ENCODE results near the gene ANKS1B. TPM values are rescaled to one million over a fixed set of nuclear protein-coding genes. Genes with fewer than 3 reads are reported as not detected.

The ANKS1B gene
- polyA plus RNA-seq, 1 experiment, result 0.27 TPM

DNA sequence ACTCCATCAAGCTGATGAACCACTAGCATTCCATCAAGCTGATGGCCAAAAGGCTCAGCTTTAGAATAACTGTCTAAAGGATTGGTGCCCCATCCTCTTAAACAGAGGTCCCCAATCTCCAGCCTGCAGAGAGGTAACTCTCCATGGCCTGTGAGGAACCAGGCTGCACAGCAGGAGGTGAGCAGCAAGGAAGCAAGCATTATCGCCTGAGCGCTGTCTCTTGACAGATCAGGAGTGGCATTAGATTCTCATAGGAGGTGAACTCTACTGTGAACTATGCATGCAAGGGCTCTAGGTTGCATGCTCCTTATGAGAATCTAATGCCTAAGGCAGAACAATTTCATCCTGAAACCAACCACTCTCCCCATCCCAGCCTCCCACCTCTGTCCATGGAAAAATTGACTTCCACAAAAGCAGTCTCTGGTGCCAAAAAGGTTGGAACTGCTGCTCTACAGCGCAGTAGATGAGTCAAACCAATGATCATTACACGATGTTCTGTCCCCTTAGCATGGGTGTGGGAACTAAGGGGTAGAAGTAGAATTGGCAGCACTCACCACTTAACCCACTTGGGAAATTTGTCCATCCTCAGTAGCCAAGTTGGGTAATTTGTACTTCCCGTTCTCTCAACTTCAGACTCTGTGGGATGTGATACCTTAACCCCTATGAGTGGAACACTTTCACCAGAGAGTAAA is 66.9 kb downstream of the ANKS1B start:
- H3K36me3 ChIP-seq (ENCODE audit: control insufficient read depth, insufficient read depth, low read length), result no peaks in the 10 kb centered on the region
- no peak for DNase-seq (ENCODE audit: low read depth)
- TF ChIP-seq, protein P1, sequence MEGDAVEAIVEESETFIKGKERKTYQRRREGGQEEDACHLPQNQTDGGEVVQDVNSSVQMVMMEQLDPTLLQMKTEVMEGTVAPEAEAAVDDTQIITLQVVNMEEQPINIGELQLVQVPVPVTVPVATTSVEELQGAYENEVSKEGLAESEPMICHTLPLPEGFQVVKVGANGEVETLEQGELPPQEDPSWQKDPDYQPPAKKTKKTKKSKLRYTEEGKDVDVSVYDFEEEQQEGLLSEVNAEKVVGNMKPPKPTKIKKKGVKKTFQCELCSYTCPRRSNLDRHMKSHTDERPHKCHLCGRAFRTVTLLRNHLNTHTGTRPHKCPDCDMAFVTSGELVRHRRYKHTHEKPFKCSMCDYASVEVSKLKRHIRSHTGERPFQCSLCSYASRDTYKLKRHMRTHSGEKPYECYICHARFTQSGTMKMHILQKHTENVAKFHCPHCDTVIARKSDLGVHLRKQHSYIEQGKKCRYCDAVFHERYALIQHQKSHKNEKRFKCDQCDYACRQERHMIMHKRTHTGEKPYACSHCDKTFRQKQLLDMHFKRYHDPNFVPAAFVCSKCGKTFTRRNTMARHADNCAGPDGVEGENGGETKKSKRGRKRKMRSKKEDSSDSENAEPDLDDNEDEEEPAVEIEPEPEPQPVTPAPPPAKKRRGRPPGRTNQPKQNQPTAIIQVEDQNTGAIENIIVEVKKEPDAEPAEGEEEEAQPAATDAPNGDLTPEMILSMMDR (IDR thresholded peaks at IDR 0.05; ENCODE audit: insufficient read depth, low read depth, low read length), result no peak
- no peak overlapping the region for H3K4me3 ChIP-seq (ENCODE audit: low read depth, low read length)
- ChIA-PET POLR2A (no interaction called here), CTCF (no interaction called here)
- no peaks in the 10 kb centered on the region for H3K27me3 ChIP-seq (ENCODE audit: control insufficient read depth, insufficient read depth, low read length)

DNA sequence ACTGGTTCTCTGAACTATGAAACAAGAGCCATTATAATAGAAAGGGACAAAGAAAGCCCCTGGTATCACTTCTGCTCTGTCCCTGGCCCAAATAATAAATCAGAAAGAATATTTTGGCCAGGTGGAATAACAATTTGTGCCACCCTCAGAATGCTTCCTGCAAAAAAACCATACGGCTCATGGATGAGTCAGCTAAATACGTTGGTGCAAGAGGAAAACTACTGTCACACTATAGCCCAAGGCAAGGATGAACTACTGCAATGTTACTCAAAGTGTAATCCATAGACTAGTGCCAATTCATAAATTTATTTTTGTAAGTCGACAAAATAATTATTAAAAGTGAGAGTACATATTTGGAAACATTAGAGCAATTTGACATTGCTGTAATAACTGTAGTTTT is 68.2 kb downstream of the ANKS1B start:
- Histone ChIP-seq H3K27me3 (ENCODE audit: control insufficient read depth, insufficient read depth, low read length) (no peaks in the 10 kb centered on the region), H3K4me3 (ENCODE audit: low read depth, low read length) (no peak overlapping the region), H3K36me3 (ENCODE audit: control insufficient read depth, insufficient read depth, low read length) (no peaks in the 10 kb centered on the region)
- CTCF ChIA-PET, result interaction anchor here (0.5 kb wide), 1 partner anchor 20 kb away, joined by 3 read pairs; no protein-coding TSS in a partner anchor
- TF ChIP-seq, protein P1 (IDR thresholded peaks at IDR 0.05; ENCODE audit: insufficient read depth, low read depth, low read length), result no peak
- POLR2A ChIA-PET, result no interaction called here
- no peak for DNase-seq (ENCODE audit: low read depth)

DNA sequence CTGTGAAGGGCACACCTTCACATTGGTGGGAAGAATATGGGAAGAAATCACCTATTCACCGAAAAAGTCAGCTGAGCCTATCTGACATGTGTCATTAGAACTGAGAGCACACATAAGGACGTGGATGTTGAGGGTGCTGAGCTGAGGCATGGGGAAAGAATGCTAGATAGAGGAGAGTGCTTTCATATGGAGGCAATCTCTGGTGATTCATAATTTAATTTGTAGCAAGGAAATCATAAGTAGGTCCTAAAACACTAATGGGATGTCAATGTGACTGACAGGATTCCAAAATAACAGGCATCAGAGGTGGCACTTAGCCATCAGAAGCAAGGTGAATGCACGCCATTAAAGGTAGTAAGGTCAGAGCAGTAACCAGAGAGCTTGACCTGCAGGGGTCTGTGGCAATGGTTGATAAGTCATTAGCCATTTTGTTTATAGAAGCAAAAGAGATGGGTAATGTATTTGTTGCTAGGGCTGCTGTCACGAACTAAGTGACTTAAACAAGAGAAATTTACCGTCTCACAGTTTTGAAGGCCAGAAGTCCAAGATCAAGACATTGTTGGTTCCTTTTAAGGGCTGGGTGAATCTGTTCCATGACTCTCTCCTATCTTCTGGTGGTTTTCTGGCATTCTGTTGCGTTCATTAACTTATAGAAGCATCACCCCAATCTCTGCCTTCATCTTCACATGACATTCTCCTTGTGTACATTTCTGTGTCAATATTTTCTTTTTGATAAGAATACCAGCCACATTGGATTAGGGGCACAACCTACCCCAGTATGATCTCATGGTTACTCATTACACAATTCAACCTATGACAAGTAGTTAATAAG is 69.3 kb downstream of the ANKS1B start:
- TF ChIP-seq, protein P1 (IDR thresholded peaks at IDR 0.05; ENCODE audit: insufficient read depth, low read depth, low read length), result no peak
- Histone ChIP-seq H3K36me3 (ENCODE audit: control insufficient read depth, insufficient read depth, low read length) (no peaks in the 10 kb centered on the region), H3K27me3 (ENCODE audit: control insufficient read depth, insufficient read depth, low read length) (no peaks in the 10 kb centered on the region), H3K4me3 (ENCODE audit: low read depth, low read length) (no peak overlapping the region)
- ChIA-PET POLR2A (interaction anchor here (0.6 kb wide), 1 partner anchor 12 kb away, joined by 9 read pairs; no protein-coding TSS in a partner anchor), CTCF (interaction anchor here (0.6 kb wide), 1 partner anchor 1556 kb away, joined by 3 read pairs; no protein-coding TSS in a partner anchor)
- peak; percentile 19 for DNase-seq (ENCODE audit: low read depth)

DNA sequence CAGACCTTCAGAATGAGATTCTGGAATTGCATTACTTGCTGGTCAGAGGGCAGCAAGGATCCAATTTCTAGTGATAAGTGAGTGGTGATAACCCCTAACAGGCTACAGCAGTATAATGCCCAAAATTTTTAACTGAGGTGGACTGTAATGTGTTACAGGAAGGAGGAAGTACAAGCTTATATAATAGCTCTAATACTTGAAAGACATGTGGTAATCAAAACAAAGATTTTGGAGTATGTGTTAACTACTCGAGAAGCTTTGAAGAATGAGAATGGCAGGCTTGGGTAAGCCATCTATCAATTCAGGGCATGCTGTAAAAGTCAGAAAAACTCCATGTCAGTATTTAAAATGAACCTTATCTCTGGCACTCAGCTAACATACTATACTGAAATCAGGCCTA is 70.5 kb downstream of the ANKS1B start:
- H3K36me3 ChIP-seq (ENCODE audit: control insufficient read depth, insufficient read depth, low read length), result no peaks in the 10 kb centered on the region
- ChIA-PET POLR2A (no interaction called here), CTCF (no interaction called here)
- TF ChIP-seq, protein P1 (IDR thresholded peaks at IDR 0.05; ENCODE audit: insufficient read depth, low read depth, low read length), result no peak
- H3K4me3 ChIP-seq (ENCODE audit: low read depth, low read length), result no peak overlapping the region
- no peak for DNase-seq (ENCODE audit: low read depth)
- no peaks in the 10 kb centered on the region for H3K27me3 ChIP-seq (ENCODE audit: control insufficient read depth, insufficient read depth, low read length)

DNA sequence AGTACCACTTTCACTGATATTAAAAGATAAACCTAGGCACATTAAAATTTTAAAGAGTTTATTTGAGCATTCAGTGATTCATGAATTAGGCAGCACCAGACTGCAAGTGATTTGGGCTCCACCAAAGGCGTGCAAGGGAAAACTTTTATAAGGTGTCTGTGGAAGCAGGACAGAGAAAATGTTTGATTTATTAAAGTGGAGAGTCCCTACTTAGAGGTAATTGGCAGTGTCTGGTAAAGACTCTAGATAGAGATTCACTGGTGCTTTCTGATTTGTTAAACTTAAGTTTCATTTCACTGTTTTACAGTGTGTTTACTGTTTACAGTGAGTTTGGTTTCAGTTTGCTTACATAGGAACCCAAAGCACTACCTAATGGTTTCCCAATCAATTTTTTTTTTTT is 72.8 kb downstream of the ANKS1B start:
- TF ChIP-seq, protein P1 (IDR thresholded peaks at IDR 0.05; ENCODE audit: insufficient read depth, low read depth, low read length), result no peak

More for the DNA sequence above, 72.8 kb downstream of the ANKS1B start:
- Histone ChIP-seq H3K27me3 (ENCODE audit: control insufficient read depth, insufficient read depth, low read length) (no peaks in the 10 kb centered on the region), H3K36me3 (ENCODE audit: control insufficient read depth, insufficient read depth, low read length) (no peaks in the 10 kb centered on the region), H3K4me3 (ENCODE audit: low read depth, low read length) (no peak overlapping the region)
- POLR2A ChIA-PET, result no interaction called here
- CTCF ChIA-PET, result no interaction called here
- no peak for DNase-seq (ENCODE audit: low read depth)
